ENCODE data around the gene IQSEC1.

Gene IQSEC1

GRCh38 chr3:12897381-12898289, 175.6 kb downstream of the IQSEC1 start:
- POLR2A ChIA-PET (ENCODE audit: low non-redundant PET): no interaction called here
- TF ChIP-seq, protein P1, sequence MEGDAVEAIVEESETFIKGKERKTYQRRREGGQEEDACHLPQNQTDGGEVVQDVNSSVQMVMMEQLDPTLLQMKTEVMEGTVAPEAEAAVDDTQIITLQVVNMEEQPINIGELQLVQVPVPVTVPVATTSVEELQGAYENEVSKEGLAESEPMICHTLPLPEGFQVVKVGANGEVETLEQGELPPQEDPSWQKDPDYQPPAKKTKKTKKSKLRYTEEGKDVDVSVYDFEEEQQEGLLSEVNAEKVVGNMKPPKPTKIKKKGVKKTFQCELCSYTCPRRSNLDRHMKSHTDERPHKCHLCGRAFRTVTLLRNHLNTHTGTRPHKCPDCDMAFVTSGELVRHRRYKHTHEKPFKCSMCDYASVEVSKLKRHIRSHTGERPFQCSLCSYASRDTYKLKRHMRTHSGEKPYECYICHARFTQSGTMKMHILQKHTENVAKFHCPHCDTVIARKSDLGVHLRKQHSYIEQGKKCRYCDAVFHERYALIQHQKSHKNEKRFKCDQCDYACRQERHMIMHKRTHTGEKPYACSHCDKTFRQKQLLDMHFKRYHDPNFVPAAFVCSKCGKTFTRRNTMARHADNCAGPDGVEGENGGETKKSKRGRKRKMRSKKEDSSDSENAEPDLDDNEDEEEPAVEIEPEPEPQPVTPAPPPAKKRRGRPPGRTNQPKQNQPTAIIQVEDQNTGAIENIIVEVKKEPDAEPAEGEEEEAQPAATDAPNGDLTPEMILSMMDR (conservative IDR thresholded peaks at IDR 0.05; ENCODE audit: low read depth): no peak
- DNase-seq (ENCODE audit: low spot score): peak; percentile 40
- CTCF ChIA-PET: interaction anchor here (0.6 kb wide), 1 partner anchor 722 kb away, joined by 3 read pairs; no protein-coding TSS in a partner anchor
- H3K27ac ChIP-seq: peak overlapping the region; percentile 46

DNA sequence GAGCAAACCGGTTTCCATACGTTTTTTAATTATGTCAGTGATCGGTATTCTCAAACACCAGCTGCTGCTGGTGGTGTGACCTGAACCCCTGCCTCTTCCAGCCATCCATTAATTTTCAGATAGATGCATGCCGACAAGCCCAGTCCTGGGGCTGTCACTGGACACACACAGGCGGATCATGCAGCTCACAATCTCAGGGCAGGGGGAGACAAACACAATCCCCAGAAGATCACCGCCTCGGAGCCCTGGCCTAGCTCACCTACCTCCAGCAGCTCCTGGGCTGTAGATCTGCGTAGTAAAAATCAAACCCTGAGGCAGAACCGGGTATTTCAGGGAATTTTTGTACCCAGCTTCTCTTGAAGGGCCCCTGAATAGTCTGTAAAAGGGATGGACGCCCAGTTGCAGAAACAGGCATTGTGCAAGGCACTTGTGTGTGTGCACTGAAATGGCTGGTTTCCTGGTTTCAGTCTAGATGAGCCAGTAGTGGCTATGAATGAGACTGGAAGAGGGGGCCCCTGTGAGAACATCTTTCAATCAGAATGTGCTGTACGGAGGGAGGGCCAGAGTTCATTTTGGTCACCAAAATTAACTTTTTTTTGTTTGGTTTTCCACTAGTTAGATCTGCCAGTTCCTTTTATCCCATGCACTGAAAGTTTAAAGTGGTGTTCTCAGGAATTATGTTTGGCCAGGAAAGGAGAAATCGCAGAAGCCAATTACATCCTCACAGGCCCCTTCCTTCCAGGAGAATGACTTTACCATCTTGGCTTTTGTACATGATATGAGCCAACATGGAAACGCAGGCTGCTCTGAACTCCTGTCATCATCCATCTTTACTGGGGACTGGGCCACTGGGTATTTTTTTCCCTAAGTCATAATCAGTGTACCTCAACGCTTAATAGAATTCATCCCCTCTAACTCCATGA, 176.9 kb downstream of the IQSEC1 start:
- CTCF ChIA-PET: interaction anchor here (1.1 kb wide), 1 partner anchor 99 kb away, joined by 3 read pairs; no protein-coding TSS in a partner anchor
- TF ChIP-seq, protein P1 (conservative IDR thresholded peaks at IDR 0.05; ENCODE audit: low read depth): no peak
- H3K27ac ChIP-seq: no peak overlapping the region
- no peak for DNase-seq (ENCODE audit: low spot score)
- POLR2A ChIA-PET (ENCODE audit: low non-redundant PET): no interaction called here

- POLR2A ChIA-PET (ENCODE audit: low non-redundant PET): no interaction called here
- CTCF ChIA-PET: interaction anchor here (0.7 to 1.1 kb wide), 2 partner anchors 100 to 282 kb away, joined by 3 read pairs; no protein-coding TSS in a partner anchor
- DNase-seq (ENCODE audit: low spot score): no peak
These were observed 177.7 kb downstream of the IQSEC1 start for GRCh38 chr3:12895391-12896062.

DNA sequence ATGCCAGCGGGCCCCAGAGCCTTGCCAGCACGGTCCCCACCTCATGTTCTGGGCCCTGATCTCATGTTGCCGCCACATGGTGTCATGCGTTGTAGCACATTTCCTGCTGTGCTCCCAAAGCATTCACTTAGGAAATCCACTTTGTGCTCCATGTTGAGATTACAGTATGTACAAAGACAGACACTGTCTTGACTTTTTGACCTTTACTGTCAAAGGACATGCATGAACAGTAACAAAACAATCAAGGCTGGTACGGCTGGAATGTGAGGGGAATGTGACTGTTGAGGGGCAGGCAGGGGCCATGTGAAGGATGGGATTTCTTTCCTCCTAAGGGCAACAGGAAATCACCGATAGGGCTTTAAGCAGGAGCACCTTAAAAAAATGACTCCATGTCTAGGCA, 178.6 kb downstream of the IQSEC1 start:
- ChIA-PET POLR2A (ENCODE audit: low non-redundant PET) (no interaction called here), CTCF (interaction anchor here (0.7 kb wide), 1 partner anchor 281 kb away, joined by 3 read pairs; no protein-coding TSS in a partner anchor)
- TF ChIP-seq, protein P1 (conservative IDR thresholded peaks at IDR 0.05; ENCODE audit: low read depth): no peak
- DNase-seq (ENCODE audit: low spot score): no peak
- no peak overlapping the region for H3K27ac ChIP-seq

More at GRCh38 chr3:12895391-12896062, 177.7 kb downstream of the IQSEC1 start:
- H3K27ac ChIP-seq: no peak overlapping the region
- TF ChIP-seq, protein P1 (conservative IDR thresholded peaks at IDR 0.05; ENCODE audit: low read depth): no peak

DNA sequence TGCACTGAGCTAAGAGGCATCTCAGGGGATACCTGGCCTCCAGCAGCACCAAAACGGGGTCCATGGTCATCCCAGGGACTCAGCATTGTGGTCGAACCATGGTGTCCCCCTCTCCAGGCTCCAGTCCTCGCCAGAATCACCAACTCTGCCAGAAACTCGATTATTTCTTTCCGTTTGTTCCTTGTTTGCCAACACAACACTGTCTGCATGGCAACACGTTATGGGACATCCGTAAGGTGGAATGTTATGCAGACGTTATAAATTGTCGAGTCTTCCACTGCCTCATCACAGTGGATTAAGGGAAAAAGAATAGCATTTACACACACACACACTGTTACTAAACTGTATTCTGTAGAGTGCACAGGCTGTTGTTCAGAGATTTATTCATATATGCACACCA, 179.4 kb downstream of the IQSEC1 start:
- TF ChIP-seq, protein P1 (conservative IDR thresholded peaks at IDR 0.05; ENCODE audit: low read depth): no peak
- no peak for DNase-seq (ENCODE audit: low spot score)
- POLR2A ChIA-PET (ENCODE audit: low non-redundant PET): no interaction called here
- CTCF ChIA-PET: interaction anchor here (0.6 kb wide), 1 partner anchor 414 kb away, joined by 3 read pairs; no protein-coding TSS in a partner anchor
- H3K27ac ChIP-seq: no peak overlapping the region
